K562 (cell line): Measurements from ENCODE around the gene PNMT. TPM values are rescaled to one million over a fixed set of nuclear protein-coding genes. Genes with fewer than 3 reads are reported as not detected.
A peak's percentile ranks its signal among the peaks of the same experiment; 100 is the strongest.

Source experiments
- ATAC-seq: fragments of 200-7000 bp; cut with Tn5 transposase; 3 replicates; pipeline ENCODE4 v1.9.1; 2020; ENCODE audit warnings: moderate library complexity
- BruUV-seq: library from RNA; stranded (reverse); fragments of 400-500 nt; replicated peaks from 2 replicates; lab custom pipeline; 2021; lab: Mats Ljungman, UMichigan
- CTCF ChIA-PET: fragments of 300-600 bp; formaldehyde crosslinking; extraction: SDS; loops from one replicate; lab custom pipeline; 2021; ENCODE audit warnings: low intra/inter-chr PET ratio; lab: Yijun Ruan, JAX
- POLR2A ChIA-PET: fragments of 300-600, 350-650 bp; sonication (Branson Sonifier 250); formaldehyde crosslinking; extraction: SDS; loops from one replicate; lab custom pipeline; 2021; ENCODE audit warnings: antibody characterized with exemption, inconsistent platforms; lab: Yijun Ruan, JAX
- DNase-seq, 4 experiments: peaks; one replicate each; pipeline versions ENCODE4 v3.0.0 to v3.0.0-alpha.2; 2011 to 2018; ENCODE audit warnings: low spot score in 3 of 4, mixed read lengths in 3 of 4; ENCODE audit errors: extremely low read depth in 1 of 4
- FAIRE-seq: peaks from 2 replicates; lab custom pipeline; 2011; peaks lifted over from hg19 to GRCh38; lab: Jason Lieb, UNC
- H2AFZ ChIP-seq: 2 replicates; pipeline ENCODE4 v1.6.0; 2011; ENCODE audit warnings: low read depth, low read length, control low read depth, inconsistent platforms
- H3K27ac ChIP-seq: fragments of 200-600 bp; 3 replicates; pipeline ENCODE4 v1.8.0; 2011; ENCODE audit warnings: low read depth, mild to moderate bottlenecking, control low read depth, inconsistent platforms, low read length, moderate library complexity, mixed read lengths; ENCODE audit errors: extremely low read depth
- H3K27me3 ChIP-seq, 2 experiments: fragments of 300-600 bp in 1 of 2; 2 replicates in 1 of 2; 3 replicates in 1 of 2; pipeline versions ENCODE4 v1.6.0 to v1.8.0; 2011; ENCODE audit warnings: inconsistent platforms in 2 of 2, low read length in 2 of 2, mild to moderate bottlenecking in 1 of 2, mixed read lengths in 1 of 2, moderate library complexity in 1 of 2; ENCODE audit not compliant: control insufficient read depth in 2 of 2, insufficient read depth in 2 of 2
- H3K36me3 ChIP-seq: fragments of 300-600 bp; 3 replicates; pipeline ENCODE4 v1.8.0; 2011; ENCODE audit warnings: mild to moderate bottlenecking, low read length, inconsistent platforms; ENCODE audit not compliant: control insufficient read depth, insufficient read depth
- H3K4me1 ChIP-seq, 2 experiments: fragments of 200-600 bp in 1 of 2; replicated peaks in 1 of 2; 2 replicates in 1 of 2; 3 replicates in 1 of 2; pipeline versions ENCODE4 v1.5.1 to v1.8.0; 2011; ENCODE audit warnings: inconsistent platforms in 2 of 2, low read length in 2 of 2, mild to moderate bottlenecking in 1 of 2, mixed read lengths in 1 of 2, moderate library complexity in 1 of 2; ENCODE audit not compliant: control insufficient read depth in 2 of 2, insufficient read depth in 2 of 2
- H3K4me2 ChIP-seq: 2 replicates; pipeline ENCODE4 v1.6.1; 2011; ENCODE audit warnings: low read length, control low read depth, inconsistent platforms, mixed read lengths; ENCODE audit not compliant: insufficient read depth
- H3K4me3 ChIP-seq: fragments of 200-600 bp; sonication (generic), shearing (Covaris generic); 2 replicates; pipeline ENCODE4 v1.5.1; 2016; ENCODE audit warnings: control low read depth, inconsistent platforms
- H3K79me2 ChIP-seq: fragments of 200-600 bp; 3 replicates; pipeline ENCODE4 v1.8.0; 2011; ENCODE audit warnings: low read length, inconsistent platforms; ENCODE audit not compliant: control insufficient read depth, insufficient read depth
- H3K9ac ChIP-seq, 2 experiments: 2 replicates each; pipeline versions ENCODE4 v1.6.0 to v1.6.1; 2011; ENCODE audit warnings: low read depth in 2 of 2, low read length in 2 of 2, control low read depth in 1 of 2, inconsistent platforms in 1 of 2, mild to moderate bottlenecking in 1 of 2, mixed read lengths in 1 of 2; ENCODE audit not compliant: insufficient read depth in 1 of 2
- H3K9me1 ChIP-seq: one replicate; pipeline ENCODE4 v1.6.0; 2011; ENCODE audit warnings: inconsistent platforms, mild to moderate bottlenecking, low read length, moderate library complexity; ENCODE audit not compliant: control insufficient read depth, insufficient read depth
- H3K9me3 ChIP-seq: replicated peaks from 2 replicates; pipeline ENCODE4 v1.5.1; 2011; ENCODE audit warnings: low read depth, low read length, inconsistent platforms; ENCODE audit not compliant: control insufficient read depth, insufficient read depth
- H4K20me1 ChIP-seq: replicated peaks from 2 replicates; pipeline ENCODE4 v1.6.1; 2011; ENCODE audit warnings: low read length, inconsistent platforms, mixed read lengths; ENCODE audit not compliant: control insufficient read depth, insufficient read depth
- ARHGAP35 ChIP-seq: fragments of 450-650 bp; IDR thresholded peaks from 2 replicates; pipeline ENCODE4 v1.6.1; 2018; ENCODE audit not compliant: partially characterized antibody
- CREB3L1 ChIP-seq: fragments of 450-650 bp; IDR thresholded peaks from 2 replicates; pipeline ENCODE4 v1.6.1; 2014; ENCODE audit warnings: low read depth, mild to moderate bottlenecking, moderate library complexity, borderline replicate concordance
- FOXJ2 ChIP-seq: fragments of 200-800 bp; sonication (Bioruptor generic); IDR thresholded peaks from 2 replicates; pipeline ENCODE4 v1.6.1; 2016; ENCODE audit warnings: missing genetic modification characterization, missing compliant biosample characterization
- GABPA ChIP-seq: fragments of 200-800 bp; sonication (Bioruptor generic); conservative IDR thresholded peaks from 2 replicates; pipeline ENCODE4 v1.6.1; 2016; ENCODE audit warnings: low read depth, missing genetic modification characterization, missing compliant biosample characterization
- MAZ ChIP-seq, 2 experiments: fragments of 450-650 bp in 1 of 2; sonication (generic) in 1 of 2; formaldehyde crosslinking; IDR thresholded peaks in 1 of 2; conservative IDR thresholded peaks in 1 of 2; 2 replicates each; pipeline versions ENCODE4 v1.4.0 to v1.5.0; 2020; ENCODE audit warnings: mild to moderate bottlenecking in 1 of 2, missing genetic modification reagents in 1 of 2
- ZBTB9 ChIP-seq: fragments of 450-650 bp; formaldehyde crosslinking; IDR thresholded peaks from 2 replicates; pipeline ENCODE4 v1.4.0; 2020; ENCODE audit warnings: mild to moderate bottlenecking, moderate library complexity
- ZNF140 ChIP-seq: fragments of 250-450 bp; sonication (Bioruptor Pico); IDR thresholded peaks from 2 replicates; pipeline ENCODE4 v1.8.0; 2021; ENCODE audit warnings: moderate library complexity, mild to moderate bottlenecking, inconsistent platforms
- ZNF384 ChIP-seq: IDR thresholded peaks from 2 replicates; pipeline ENCODE4 v1.6.1; 2012; ENCODE audit warnings: low read depth, low read length, improper control_type of control experiment
- ZNF449 ChIP-seq: fragments of 250-450 bp; sonication (Bioruptor Pico); IDR thresholded peaks from 2 replicates; pipeline ENCODE4 v1.8.0; 2022; ENCODE audit warnings: moderate library complexity, mild to moderate bottlenecking, inconsistent platforms
- WGBS: fragments of 100-300 bp; shearing (Covaris generic); methylation state at CpG from one replicate; pipeline ENCODE4 v1.1.6; 2016; ENCODE audit warnings: low coverage, mixed read lengths; ENCODE audit not compliant: insufficient coverage; ENCODE audit errors: missing lambda C conversion rate; 5-methylcytosine and 5-hydroxymethylcytosine counted together
- in situ Hi-C: fragments of 300-500 bp; cut with MboI; formaldehyde crosslinking; loops from 4 replicates; pipeline ENCODE4 v1.15.0; 2018; ENCODE audit warnings: inconsistent platforms, mixed read lengths
- intact Hi-C: fragments of 100-400 bp; cut with micrococcal nuclease; formaldehyde crosslinking; loops from 2 replicates; pipeline ENCODE4 v1.14.2; 2022
- polyA plus RNA-seq, 8 experiments: library from polyadenylated mRNA; depleted of rRNA in 4 of 8; stranded (reverse) in 5 of 8; unstranded in 3 of 8; fragments of >200 nt; fragmentation: Nextera tagmentation in 2 of 8; fragmentation: Illumina TruSeq in 1 of 8; extraction: Ambion mirVana in 2 of 8; extraction: Trizol in 1 of 8; gene quantifications; 2 replicates each; pipeline versions ENCODE4 v1.2.1 to v1.2.3, GENCODE V29; 2011 to 2014; ENCODE audit warnings: inconsistent platforms in 1 of 8, missing spikeins in 1 of 8
- total RNA-seq, 7 experiments: library from RNA; depleted of rRNA in 6 of 7; stranded (reverse); fragments of >200 nt in 6 of 7; fragmentation: Illumina TruSeq in 2 of 7; extraction: Trizol in 2 of 7; gene quantifications; 2 replicates each; pipeline versions ENCODE4 v1.2.1 to v1.2.3, GENCODE V29; 2011 to 2021; ENCODE audit warnings: low replicate concordance in 1 of 7

Gene PNMT
- total and polyA plus RNA-seq, 9 of the 15 experiments (the other 6 are each of a cell fraction or from before 2014, with no cell fraction given) = 0.55 to 18.1 (median 5.8) TPM

- Histone ChIP-seq H3K36me3 (peaks cover 5% of the 10 kb centered on the region; the same call in 2 of the 3 replicates), H3K9me1 (no peaks in the 10 kb centered on the region), H2AFZ (peak overlapping the region; percentile 51; the same call in 1 of the 2 replicates), H3K4me3 (no peak overlapping the region), H3K4me1 (peaks cover 34 to 52% of the 10 kb centered on the region in 2 experiments; a peak in 4 of 5 replicates), H3K9ac (peak overlapping the region in 1 of 2 experiments; percentile 76; a peak in 1 of 4 replicates), H3K4me2 (no peak overlapping the region), H3K27me3 (no peaks in the 10 kb centered on the region), H4K20me1 (no peaks in the 10 kb centered on the region), H3K79me2 (no peaks in the 10 kb centered on the region), H3K9me3 (no peaks in the 10 kb centered on the region), H3K27ac (no peak overlapping the region)
- intact Hi-C loops = no loop called here
- WGBS = 69% methylated on average over 12 of the region's 12 CpGs
- DNase-seq = no peak
- BruUV-seq = no TSS peak
- in situ Hi-C loops = no loop called here
- no peak for TF ChIP-seq CREB3L1
- 0 out of 2 replicates have a peak, but pooled peaks have one; percentile 32 for TF ChIP-seq ZBTB9 (CRISPR knock-in tag)
- no peak for TF ChIP-seq ARHGAP35
- peak; percentile 48; the same call in 1 of the 2 replicates for TF ChIP-seq GABPA (tag)
- TF ChIP-seq ZNF384 = no peak
- TF ChIP-seq ZNF449 = 0 out of 2 replicates have a peak, but pooled peaks have one; percentile 33
- no peak for TF ChIP-seq FOXJ2 (tag)
- TF ChIP-seq ZNF140 (CRISPR knock-in tag) = no peak
- TF ChIP-seq MAZ (CRISPR knock-in tag; conservative IDR thresholded peaks at IDR 0.05 in 1 of 2, IDR thresholded peaks at IDR 0.05 in 1 of 2) = 0 out of 4 replicates have a peak, but pooled peaks of 1 of the 2 experiments have one; percentile 19
- CTCF ChIA-PET = no interaction called here
- POLR2A ChIA-PET = interaction anchor here (1.0 to 2.8 kb wide), 3 partner anchors 8 to 78 kb away, joined by 3 to 16 read pairs (median 16); partner anchors contain the start of genes PGAP3 and PNMT
- FAIRE-seq = no peak
- no peak for ATAC-seq
Measured at GRCh38 chr17:39679521-39680192, 11.4 kb downstream of the PNMT start.
